A673 (cell line): ENCODE data around the gene PTGES. TPM values are rescaled to one million over a fixed set of nuclear protein-coding genes. Genes with fewer than 3 reads are reported as not detected.
"Not testable (repeated sequence)": the region's sequence is repeated elsewhere in the genome, so short reads cannot be mapped to it uniquely, and the experiment has no call there.

Experiments used
- BruUV-seq: library from RNA; stranded (reverse); fragments of 400-500 nt; replicated peaks from 2 replicates; lab custom pipeline; 2021; lab: Mats Ljungman, UMichigan
- CTCF ChIA-PET: fragments of 300-600 bp; sonication (Branson Sonifier 250); formaldehyde crosslinking; loops from one replicate; lab custom pipeline; 2022; ENCODE audit warnings: antibody characterized with exemption; lab: Charles Lee
- POLR2A ChIA-PET: fragments of 300-600 bp; sonication (Branson Sonifier 250); formaldehyde crosslinking; loops from one replicate; lab custom pipeline; 2022; ENCODE audit warnings: antibody characterized with exemption; ENCODE audit not compliant: low non-redundant PET; lab: Charles Lee
- DNase-seq: peaks from one replicate; pipeline ENCODE4 v3.0.0-alpha.2; 2015; ENCODE audit warnings: low spot score
- H3K27ac ChIP-seq: fragments of 200-600 bp; sonication (generic); 2 replicates; pipeline ENCODE4 v1.5.1; 2016; ENCODE audit warnings: mixed run types, low read depth, mild to moderate bottlenecking, mixed read lengths, antibody characterized with exemption, low read length; ENCODE audit not compliant: poor library complexity, severe bottlenecking
- H3K27me3 ChIP-seq: fragments of 200-600 bp; sonication (generic); replicated peaks from 2 replicates; pipeline ENCODE4 v1.6.1; 2017; ENCODE audit warnings: mixed run types, low read depth, mild to moderate bottlenecking, mixed read lengths, antibody characterized with exemption, low read length; ENCODE audit not compliant: insufficient read depth, poor library complexity
- H3K36me3 ChIP-seq: fragments of 200-600 bp; sonication (generic); 2 replicates; pipeline ENCODE4 v1.6.1; 2016; ENCODE audit warnings: mixed run types, mild to moderate bottlenecking, mixed read lengths, antibody characterized with exemption, low read length; ENCODE audit not compliant: insufficient read depth, poor library complexity, severe bottlenecking
- H3K4me1 ChIP-seq: fragments of 200-600 bp; sonication (generic); 2 replicates; pipeline ENCODE4 v1.6.1; 2017; ENCODE audit warnings: mixed run types, mild to moderate bottlenecking, mixed read lengths, antibody characterized with exemption, low read length; ENCODE audit not compliant: insufficient read depth, poor library complexity, severe bottlenecking
- H3K4me3 ChIP-seq: fragments of 200-600 bp; sonication (generic); 2 replicates; pipeline ENCODE4 v1.5.1; 2016; ENCODE audit warnings: low read depth, mixed run types, mild to moderate bottlenecking, mixed read lengths, low read length; ENCODE audit not compliant: poor library complexity, severe bottlenecking
- H3K9me3 ChIP-seq: fragments of 200-600 bp; sonication (generic); 2 replicates; pipeline ENCODE4 v1.6.1; 2016; ENCODE audit warnings: mixed run types, low read depth, mild to moderate bottlenecking, mixed read lengths, antibody characterized with exemption, low read length; ENCODE audit not compliant: poor library complexity, severe bottlenecking
- CTCF ChIP-seq: fragments of 300-800, 200-600 bp; sonication (generic); conservative IDR thresholded peaks from 2 replicates; pipeline ENCODE4 v1.5.1; 2017; ENCODE audit warnings: low read depth, mild to moderate bottlenecking, antibody characterized with exemption, low read length, moderate library complexity, mixed read lengths
- EZH2 ChIP-seq: fragments of 200-600 bp; sonication (generic); IDR thresholded peaks from 2 replicates; pipeline ENCODE4 v1.6.1; 2017; ENCODE audit warnings: borderline replicate concordance, low read depth, mild to moderate bottlenecking, mixed read lengths, antibody characterized with exemption, low read length; ENCODE audit not compliant: poor library complexity, severe bottlenecking
- intact Hi-C: fragments of 100-400 bp; cut with micrococcal nuclease; formaldehyde crosslinking; loops from one replicate; pipeline ENCODE4 v1.10.0; 2022; ENCODE audit not compliant: unreplicated experiment
- total RNA-seq: library from RNA; stranded (reverse); gene quantifications from 2 replicates; pipeline ENCODE4 v1.2.3, GENCODE V29; 2021

Gene PTGES
- total RNA-seq, 1 experiment from 2014 or later: 0.80 TPM

- POLR2A ChIA-PET: no interaction called here
- intact Hi-C loops: loop anchor here (5.0 kb wide), 1 partner anchor 167 kb away; the partner anchor contains the start of gene NTMT1
Observed at GRCh38 chr9:129794549-129794948, 41.7 kb upstream of the PTGES start.

GRCh38 chr9:129786481-129786880 lies 33.6 kb upstream of the PTGES start:
- Histone ChIP-seq H3K27ac (no peak overlapping the region), H3K36me3 (no peaks in the 10 kb centered on the region), H3K27me3 (peaks cover 8% of the 10 kb centered on the region), H3K4me1 (no peaks in the 10 kb centered on the region), H3K4me3 (no peak overlapping the region), H3K9me3 (no peaks in the 10 kb centered on the region)
- TF ChIP-seq EZH2 (no peak), CTCF (no peak)
- ChIA-PET POLR2A (no interaction called here), CTCF (interaction anchor here (0.5 to 1.5 kb wide), 2 partner anchors 60 to 129 kb away, joined by 3 to 9 read pairs; no protein-coding TSS in a partner anchor)
- no TSS peak for BruUV-seq
- DNase-seq: no peak
- intact Hi-C loops: loop anchor here (5.0 kb wide), 1 partner anchor 649 kb away; no protein-coding TSS in a partner anchor

More at GRCh38 chr9:129794549-129794948, 41.7 kb upstream of the PTGES start:
- CTCF ChIA-PET: no interaction called here
- Histone ChIP-seq H3K27ac (no peak overlapping the region), H3K9me3 (no peaks in the 10 kb centered on the region), H3K36me3 (no peaks in the 10 kb centered on the region), H3K4me1 (no peaks in the 10 kb centered on the region), H3K27me3 (peaks cover 13% of the 10 kb centered on the region), H3K4me3 (no peak overlapping the region)
- no peak for DNase-seq
- TF ChIP-seq CTCF (no peak), EZH2 (no peak)
- no TSS peak for BruUV-seq

GRCh38 chr9:129785866-129786265 lies 33.0 kb upstream of the PTGES start:
- no peak for TF ChIP-seq CTCF
- no peak for TF ChIP-seq EZH2
- Histone ChIP-seq H3K36me3 (no peaks in the 10 kb centered on the region), H3K27me3 (peaks cover 8% of the 10 kb centered on the region), H3K4me3 (no peak overlapping the region), H3K27ac (no peak overlapping the region), H3K4me1 (no peaks in the 10 kb centered on the region), H3K9me3 (no peaks in the 10 kb centered on the region)
- intact Hi-C loops: loop anchor here (5.0 kb wide), 1 partner anchor 649 kb away; no protein-coding TSS in a partner anchor
- DNase-seq: no peak
- ChIA-PET POLR2A (no interaction called here), CTCF (interaction anchor here (0.5 to 1.5 kb wide), 2 partner anchors 59 to 129 kb away, joined by 3 to 9 read pairs; no protein-coding TSS in a partner anchor)
- no TSS peak for BruUV-seq

- H3K27ac ChIP-seq, H3K4me3 ChIP-seq, H3K27me3 ChIP-seq, H3K9me3 ChIP-seq, DNase-seq, H3K36me3 ChIP-seq, BruUV-seq, H3K4me1 ChIP-seq: not testable (repeated sequence)
- intact Hi-C loops: loop anchor here (5.0 kb wide), 2 partner anchors 143 to 648 kb away; partner anchors contain the start of gene ASB6
- ChIA-PET CTCF (interaction anchor here (1.5 kb wide), 1 partner anchor 58 kb away, joined by 9 read pairs; no protein-coding TSS in a partner anchor), POLR2A (interaction anchor here (0.7 kb wide), 1 partner anchor 56 kb away, joined by 16 read pairs; no protein-coding TSS in a partner anchor)
Observed at GRCh38 chr9:129784970-129785369, 32.1 kb upstream of the PTGES start.
